Left colon (tissue), 2 donors: ENCODE data around the gene CRB3. TPM values are rescaled to one million over a fixed set of nuclear protein-coding genes. Genes with fewer than 3 reads are reported as not detected.
"Not testable (repeated sequence)": the region's sequence is repeated elsewhere in the genome, so short reads cannot be mapped to it uniquely, and the experiment has no call there.

Experiments used
- ATAC-seq: fragments of 200-7000 bp; cut with Tn5 transposase; one replicate; pipeline ENCODE4 v1.9.1; 2020; ENCODE audit warnings: mild to moderate bottlenecking, moderate library complexity
- DNase-seq, 2 donors: peaks; one replicate each; pipeline ENCODE4 v3.0.0-alpha.2; 2020
- intact Hi-C, 2 donors: fragments of 100-400 bp; cut with DNase I in 1 of 2; cut with micrococcal nuclease in 1 of 2; formaldehyde crosslinking; loops; one replicate each; pipeline versions ENCODE4 v1.11.2 to v1.14.0; 2022; cut with DNase I, micrococcal nuclease
- long read RNA-seq: library from polyadenylated mRNA; unstranded; transcript quantifications from one replicate; pipeline ENCODE4 v2.0.0, GENCODE V29; 2021
- total RNA-seq, 2 donors: library from RNA; stranded (reverse); fragmentation: NEBNext Ultra II Directional; extraction: Animal tissue kit (Norgen Biotek cat#: 25700); gene quantifications; one replicate each; pipeline ENCODE4 v1.2.1, GENCODE V29; 2021
- donor health status: DM: no; HTN: no; CAD: no.
- donor health status: DM: yes; HTN: yes; CAD: no.

Gene CRB3, protein sequence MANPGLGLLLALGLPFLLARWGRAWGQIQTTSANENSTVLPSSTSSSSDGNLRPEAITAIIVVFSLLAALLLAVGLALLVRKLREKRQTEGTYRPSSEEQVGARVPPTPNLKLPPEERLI
- total RNA-seq, result 100 to 1,000 TPM; 106 to 148 TPM
- long read RNA-seq, transcript CRB3-204 (4 exons, 1,078 nt), result minor isoform, 6 of 29 reads
- long read RNA-seq, transcript CRB3-201 (3 exons, 631 nt), result major isoform, 13 of 29 reads
- long read RNA-seq, partial matches to known transcripts, result 6 of 29 reads
- long read RNA-seq, other reads (novel, unspliced or antisense), result 2 of 29 reads

DNA sequence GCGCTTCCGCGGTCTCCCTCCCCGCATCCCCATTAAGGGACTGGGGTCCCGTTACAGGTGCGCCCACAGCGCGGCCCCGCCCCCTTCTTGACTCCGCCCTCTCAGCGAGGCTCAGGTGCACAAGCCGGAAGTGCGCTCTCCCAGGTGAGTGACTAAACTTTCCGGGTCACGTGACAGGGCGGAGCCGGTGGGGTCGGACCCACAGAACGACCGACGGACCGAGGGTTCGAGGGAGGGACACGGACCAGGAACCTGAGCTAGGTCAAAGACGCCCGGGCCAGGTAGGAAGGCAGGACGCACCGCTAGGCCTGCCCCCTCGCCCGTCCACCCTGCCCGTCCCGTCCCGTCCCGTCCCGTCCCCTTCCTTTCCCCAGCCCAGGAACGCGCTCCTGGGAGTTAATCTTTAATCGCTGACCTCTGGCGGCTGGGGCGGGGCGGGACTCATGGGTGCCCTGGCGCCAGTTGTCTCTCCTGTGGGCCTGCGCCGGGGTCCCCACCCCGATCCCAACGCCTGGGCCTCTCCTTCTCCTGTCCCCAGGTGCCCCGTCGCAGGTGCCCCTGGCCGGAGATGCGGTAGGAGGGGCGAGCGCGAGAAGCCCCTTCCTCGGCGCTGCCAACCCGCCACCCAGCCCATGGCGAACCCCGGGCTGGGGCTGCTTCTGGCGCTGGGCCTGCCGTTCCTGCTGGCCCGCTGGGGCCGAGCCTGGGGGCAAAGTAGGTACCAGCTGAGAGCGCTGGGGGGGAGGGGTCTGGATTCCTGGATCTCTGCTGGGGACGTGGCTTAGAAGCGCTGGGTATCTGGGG is at the start of gene CRB3:
TSS of gene CRB3 (plus strand) at position 202 of the 804 bp plus-strand sequence. CDS start at position 633, 431 bp downstream.
- peak; percentile 97 for DNase-seq
- ATAC-seq, result peak; percentile 63
- intact Hi-C loops, result no loop called here

DNA sequence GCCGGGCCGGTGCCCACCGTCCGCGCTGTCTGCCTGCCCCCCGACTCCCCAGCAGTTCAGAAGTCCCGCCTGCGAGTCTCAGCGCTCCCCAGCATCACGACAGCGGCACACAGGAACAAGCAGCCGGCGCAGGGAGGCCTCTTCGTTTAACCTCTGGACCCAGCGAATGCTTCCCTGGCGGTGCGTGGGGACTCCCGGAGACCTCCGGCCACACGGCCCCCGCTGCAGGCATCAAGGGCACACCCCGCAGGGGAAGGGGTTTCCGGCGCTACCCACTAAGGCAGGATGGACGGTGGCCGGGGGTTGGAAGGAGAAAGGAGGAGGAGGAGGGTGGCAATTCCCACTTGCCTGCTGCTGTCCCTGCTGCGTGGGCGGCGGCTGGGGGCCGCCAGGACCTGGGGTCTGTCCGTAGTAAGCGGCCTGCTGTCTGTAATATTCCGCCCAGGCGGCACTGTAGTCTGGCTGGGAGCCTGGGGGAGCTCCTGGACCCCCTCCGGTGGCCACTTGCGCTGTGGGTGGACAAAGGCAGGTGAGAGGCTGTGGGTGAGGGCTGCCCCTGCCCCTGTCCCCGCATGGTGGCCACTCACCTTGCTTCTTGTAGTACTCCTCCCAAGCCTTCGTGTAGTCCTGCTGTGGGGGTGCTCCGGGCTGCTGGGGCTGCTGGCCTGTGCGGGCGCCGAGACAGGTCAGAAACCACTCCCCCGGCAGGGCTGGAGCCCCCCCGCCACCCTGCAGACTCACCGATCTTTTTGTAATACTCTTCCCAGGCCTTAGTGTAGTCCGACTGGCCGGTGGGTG is 49.1 kb upstream of the CRB3 start:
- no peak for DNase-seq
- intact Hi-C loops, result no loop called here
- ATAC-seq, result no peak

DNA sequence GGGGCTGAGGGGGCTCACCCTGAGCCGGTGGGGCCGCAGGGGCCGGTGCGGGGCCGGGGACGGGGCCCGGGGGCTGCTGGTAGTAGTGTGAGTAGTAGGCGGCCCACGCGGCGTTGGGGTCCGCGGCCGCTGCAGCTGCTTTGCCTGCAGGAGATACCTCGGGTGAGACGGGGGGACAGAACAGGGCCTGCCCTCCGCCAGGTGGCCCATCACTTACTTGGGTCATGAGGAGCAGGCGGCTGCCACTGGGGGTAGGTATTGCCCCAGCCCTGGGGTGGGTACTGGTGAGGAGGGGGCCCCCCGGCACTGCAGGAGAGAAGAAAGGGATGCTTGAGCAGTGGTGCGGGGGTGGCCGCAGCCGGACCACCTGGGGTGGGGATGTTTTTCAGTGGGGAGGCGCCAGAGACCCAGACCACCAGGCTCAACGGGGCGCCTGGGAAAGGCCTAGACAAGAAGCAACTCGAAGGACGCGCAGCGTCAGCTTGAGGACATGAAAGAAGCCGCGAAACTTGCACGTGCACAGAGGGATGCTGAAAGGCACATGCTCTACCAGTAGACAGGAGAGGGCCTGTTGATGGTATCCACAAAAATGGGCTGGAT is 48.4 kb upstream of the CRB3 start:
- intact Hi-C loops, result no loop called here
- DNase-seq (no peak), ATAC-seq (no peak)

DNA sequence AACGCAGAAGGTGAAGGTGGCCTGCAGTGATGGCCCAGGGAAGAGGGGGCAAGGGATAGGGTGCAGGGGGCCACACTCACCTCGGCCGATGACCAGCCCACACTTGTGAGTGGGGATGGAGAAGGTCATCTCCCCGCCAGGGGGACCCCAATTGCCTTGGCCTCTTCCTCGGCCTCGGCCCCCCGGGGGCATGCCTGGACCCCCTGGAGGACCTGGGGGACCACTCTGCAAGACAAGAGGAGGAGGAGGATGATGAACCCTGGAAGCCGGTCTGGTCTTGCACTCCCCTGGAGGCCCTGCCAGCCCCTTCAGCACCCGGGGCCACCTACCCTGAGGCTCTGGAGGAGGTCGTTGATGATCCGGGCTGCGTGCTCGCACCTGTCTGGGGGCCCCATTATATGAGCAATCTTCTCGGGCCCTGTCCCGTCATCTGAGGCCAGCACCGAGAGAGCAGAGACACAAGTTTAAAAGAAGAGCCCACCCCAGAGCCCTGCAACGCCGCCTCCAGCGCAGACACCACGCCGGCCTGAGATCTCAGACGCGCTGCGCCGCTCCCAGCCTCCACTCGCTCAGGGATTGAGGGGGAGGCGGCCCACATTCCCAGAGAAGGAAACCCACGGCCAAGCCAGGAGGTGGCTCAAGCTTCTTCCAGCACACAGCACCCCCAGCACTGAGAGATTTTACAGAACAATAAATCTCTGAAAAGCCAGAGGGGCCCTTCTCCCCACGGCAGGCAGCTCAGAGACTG is 47.2 kb upstream of the CRB3 start:
- ATAC-seq (no peak), DNase-seq (no peak)
- intact Hi-C loops, result no loop called here

DNA sequence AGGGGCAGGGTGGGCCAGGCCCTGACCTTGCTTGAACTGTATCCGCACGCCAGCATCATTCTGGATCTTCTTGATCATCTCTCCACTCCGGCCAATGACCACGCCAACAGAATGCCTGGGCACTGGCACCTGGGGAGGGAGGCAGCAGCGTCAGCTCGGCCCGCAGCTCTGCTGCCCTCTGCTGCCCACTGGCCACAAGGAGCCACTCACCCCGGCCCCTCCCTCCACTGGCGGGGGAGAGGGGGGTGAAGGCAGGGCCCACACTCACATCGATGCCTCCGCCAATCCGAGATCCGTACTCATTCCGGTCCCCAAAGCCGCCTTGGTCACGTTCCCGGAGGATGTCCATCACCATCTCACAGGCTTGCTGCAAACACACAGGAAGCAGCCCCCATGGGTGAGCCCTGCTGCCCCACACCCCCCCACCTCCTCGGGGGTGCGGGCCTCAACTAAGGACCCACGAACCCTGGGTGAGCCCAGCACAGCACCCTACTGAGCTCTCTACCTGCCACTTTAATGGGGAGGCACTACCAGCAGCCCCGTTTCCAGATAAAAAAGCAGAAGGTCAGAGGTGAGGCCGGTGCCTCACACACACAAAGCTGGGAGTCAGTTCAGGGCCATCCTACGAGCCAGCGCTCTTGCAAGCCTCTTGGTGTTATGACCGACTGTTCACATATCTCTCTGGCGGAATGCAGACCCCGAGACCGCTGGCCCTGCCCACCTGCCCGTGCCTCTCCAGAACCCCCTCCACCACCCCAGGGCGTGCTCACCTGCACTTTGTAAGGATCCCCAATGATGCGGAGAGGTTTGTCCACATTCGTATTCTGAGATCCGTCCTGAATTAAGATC is 46.1 kb upstream of the CRB3 start:
- peak; percentile 60 for ATAC-seq
- no peak for DNase-seq
- intact Hi-C loops, result no loop called here

DNA sequence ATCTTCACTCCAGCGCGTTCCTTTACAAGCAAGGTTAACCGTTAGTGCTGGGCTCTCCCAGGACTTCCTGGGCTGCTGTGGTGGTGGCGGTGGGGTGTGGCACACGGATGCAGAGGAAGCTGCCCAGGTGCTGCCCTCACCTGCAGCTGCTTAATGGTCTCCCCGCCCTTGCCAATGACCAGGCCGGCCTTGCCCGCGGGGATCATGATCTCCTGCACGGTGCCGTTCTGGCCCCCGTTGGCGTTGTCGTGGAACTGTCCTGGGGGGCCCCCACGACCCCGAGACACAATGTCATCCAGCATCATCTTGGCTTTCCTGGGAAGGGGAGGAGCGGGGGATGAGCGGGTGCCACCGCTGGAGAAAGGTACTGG is 45.5 kb upstream of the CRB3 start:
- ATAC-seq, result peak; percentile 57

DNA sequence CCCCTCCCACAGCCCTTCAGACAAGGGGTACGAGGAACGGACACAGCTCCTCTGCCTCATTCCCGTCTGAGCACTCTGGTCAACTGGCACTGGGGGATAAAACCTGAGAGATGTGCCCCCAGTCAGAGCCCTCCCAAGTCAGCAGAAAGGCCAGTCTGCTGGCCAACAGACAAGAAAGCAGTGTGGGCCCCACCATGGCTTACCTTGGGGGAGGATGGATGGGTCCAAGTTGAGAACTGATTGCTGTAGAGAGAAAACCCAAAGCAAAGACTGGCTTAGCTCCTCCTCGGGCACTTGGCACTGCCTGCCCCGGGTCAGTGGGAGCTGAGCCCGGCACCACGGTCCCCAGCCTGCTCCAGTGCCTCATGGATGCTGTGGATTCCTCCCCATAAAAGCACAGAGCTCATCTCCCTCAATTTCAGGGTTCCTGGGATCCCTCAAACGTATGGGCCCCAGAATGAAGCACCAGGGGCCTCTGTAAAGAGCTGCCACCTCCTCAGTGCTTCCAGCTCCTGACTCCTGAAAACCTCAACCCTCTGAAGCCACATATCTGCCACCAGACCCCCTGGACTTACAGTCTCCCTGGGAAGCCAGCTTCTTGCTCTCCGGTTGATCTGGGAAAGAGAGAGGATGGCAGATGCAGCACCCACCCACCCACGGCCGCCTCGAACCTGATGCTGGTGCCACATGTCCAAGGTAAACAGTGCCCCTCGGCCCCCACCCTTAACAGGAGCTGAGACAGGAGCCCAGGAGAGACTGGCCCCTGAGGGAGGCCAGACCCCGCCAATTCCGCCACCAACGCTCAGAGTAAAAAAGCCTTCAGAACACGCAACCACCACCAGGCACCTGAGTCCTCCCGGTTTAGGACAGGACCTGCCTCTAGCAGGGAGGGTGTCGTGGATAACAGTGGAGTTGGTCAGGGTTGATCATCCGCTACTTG is 42.7 kb upstream of the CRB3 start:
- ATAC-seq (no peak), DNase-seq (no peak)
- intact Hi-C loops, result no loop called here

More for the DNA sequence above, 45.5 kb upstream of the CRB3 start:
- no peak for DNase-seq
- intact Hi-C loops, result no loop called here

DNA sequence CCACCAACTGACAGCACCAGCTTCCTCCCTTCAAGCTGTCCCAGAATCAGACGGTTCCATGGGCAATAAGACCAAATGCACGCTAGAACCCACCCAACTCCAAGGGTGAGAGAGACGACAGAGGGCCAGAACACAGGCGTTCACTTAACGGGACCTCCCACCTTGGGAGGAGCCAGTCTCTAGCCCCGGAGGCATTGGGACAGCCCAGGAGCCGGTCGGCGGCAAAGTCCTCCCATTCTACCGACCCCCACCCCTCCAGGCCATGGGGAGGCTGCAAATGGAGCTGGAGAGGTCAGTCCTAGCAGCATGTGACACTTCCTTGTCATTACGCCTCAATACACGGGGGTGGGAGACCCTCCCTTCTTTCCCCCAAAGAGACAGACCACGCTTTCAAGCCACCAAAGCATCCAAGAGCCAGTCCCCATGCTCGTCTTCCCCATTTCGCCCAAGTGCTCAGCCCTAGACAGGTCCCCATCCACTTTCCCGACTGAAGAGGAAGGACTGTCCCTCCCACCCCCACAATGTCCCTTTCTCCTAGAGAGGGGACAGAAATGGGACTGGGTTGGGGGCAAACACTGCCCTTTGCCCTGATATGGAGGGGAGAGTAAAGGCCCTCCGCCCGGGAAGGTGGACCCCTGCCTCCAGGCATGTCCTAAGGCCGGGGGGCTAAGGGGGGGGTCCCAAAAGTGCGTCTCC is 40.4 kb upstream of the CRB3 start:
- no peak for ATAC-seq
- peak; percentile 48 to 51 for DNase-seq
- intact Hi-C loops, result no loop called here

DNA sequence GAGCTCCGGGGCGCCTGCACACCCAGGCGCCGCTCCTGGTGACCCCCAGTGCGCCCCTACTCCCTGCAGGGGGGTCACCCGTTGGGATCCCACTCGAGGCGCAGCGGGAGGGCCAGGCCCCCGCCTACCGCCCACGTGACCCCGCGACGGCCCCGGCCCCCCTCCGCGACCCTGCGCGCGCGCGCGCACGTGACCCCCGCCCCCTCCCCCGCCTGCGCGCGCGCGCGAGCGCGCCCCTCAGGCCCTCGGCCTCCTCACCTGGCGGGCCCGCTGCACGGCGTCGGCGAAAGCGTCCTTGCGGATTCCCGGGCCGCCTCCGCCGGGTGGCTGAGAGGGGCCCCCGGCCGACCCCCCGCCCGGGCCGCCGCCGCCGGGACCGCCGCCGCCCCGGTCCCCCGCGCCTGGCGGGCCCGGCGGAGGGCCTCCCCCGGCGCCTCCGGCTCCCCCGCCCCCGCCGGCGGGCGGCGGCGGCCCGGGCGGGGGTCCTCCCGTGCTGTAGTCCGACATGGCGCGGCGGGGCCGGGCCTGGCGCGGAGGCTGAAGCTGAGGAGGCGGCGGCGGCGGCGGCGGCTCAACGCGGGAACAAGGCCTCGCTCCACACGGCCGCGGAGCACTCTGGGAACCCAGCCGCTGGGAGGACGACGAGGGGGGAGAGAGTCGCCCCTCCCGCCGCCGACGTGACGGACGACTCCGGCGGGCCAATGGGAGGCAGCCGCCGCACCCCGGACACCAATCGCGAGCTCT is 39.7 kb upstream of the CRB3 start, which contains the start of gene KHSRP:
TSS of gene KHSRP (minus strand) at position 617 of the 744 bp plus-strand sequence. CDS start at position 507, 110 bp downstream.
- intact Hi-C loops, result no loop called here
- DNase-seq (no peak), ATAC-seq (no peak)

DNA sequence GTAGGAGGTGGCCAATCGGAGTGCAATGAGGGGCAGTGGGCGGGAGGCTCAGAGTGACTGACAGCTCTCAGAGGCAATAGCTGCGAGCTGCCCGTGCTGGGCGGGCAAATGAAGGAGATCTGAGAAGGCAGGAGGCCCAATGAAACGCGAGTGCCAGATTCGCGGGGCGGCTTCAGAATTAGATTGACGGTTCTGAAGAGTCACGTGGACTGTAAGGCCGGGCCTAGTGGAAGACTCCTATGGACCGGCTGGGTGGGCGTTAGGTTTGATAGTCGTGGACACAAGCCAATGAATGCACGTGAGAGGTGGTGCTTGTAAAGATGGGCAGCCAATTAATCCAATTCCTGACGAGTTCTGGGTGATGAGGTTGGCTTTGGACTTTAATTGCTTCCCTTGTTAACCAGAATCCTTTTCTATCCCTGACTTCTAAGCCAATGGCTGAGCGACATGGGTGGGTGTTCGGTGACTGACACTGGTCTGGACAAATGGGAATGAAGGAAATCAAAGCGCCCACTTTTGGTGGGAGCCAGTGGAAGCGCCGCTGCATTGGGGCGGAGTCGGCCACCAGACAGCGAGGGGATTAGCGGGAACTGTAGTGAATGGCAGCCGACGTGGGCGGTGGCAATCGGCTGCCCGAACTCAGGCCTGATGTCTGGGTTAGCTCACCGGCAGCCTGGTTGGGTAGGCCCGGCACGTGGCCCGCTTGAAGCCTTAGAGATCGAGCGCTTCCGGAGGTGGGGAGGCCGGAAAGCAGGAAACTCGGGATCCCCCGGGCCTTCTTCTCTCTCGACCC is 38.9 kb upstream of the CRB3 start:
- DNase-seq (peak; percentile 99 to 100), ATAC-seq (peak; percentile 87)
- intact Hi-C loops, result no loop called here

DNA sequence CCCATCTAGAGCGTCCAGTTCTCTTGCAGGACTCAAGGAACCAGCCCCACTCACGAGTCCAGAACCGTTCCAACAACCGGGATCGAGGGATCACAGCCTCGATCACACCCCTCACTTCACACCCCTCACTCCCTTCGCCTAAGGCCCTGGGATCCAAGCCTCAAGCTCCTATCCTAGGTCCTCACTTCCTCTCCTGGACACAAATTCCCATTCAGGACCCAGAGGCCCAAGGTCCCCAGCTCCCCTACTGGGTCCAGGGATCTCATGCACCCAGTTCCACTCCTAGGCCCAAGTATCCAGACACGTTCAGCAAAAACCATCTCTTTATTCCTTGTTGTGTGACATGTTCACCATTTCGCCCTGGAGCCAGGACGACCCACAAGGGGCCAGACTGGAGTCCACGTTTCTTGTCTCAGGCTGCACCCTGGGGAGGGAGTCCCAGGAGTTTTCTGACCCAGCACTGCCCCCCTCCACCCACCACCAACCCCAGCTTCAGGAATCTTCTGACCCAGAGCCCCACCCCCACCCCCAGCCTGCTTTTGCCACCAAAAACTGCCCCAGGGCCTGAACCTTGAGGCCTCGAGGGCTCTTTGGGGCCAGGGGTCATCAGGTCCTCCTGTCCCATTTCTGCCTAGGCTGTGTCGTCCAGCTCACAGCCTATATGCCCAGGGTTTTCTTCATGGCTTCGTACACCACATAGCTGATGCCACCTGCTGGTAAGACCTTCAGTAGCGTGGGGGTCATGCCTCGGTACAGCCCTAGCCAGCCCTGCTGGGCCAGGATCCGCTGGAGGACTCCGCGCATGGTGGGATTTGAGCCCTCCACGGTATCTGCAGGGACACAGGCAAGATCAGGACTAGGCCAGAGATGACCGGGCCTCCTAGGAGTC is 38.1 kb upstream of the CRB3 start:
- DNase-seq (no peak), ATAC-seq (no peak)
- intact Hi-C loops, result no loop called here

DNA sequence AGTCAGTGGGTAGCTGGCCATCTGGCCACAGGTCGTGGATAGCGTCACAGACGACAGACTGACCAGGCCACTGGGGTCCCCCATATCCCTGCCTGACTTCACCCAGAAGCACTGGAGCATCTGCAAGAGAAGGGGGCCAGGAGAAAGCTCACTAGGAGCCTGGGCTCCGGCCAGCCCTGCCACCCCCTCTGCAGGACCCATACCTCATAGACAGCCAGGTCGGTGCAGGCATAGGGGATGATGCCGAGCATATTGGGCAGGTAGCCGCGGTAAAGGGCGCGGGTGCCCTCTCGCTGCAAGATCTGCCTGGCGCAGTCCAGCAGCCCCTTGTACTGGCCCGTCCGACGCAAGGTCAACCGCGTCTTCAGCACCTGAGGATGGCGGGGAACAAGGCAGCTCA is 36.9 kb upstream of the CRB3 start:
- intact Hi-C loops, result no loop called here

DNA sequence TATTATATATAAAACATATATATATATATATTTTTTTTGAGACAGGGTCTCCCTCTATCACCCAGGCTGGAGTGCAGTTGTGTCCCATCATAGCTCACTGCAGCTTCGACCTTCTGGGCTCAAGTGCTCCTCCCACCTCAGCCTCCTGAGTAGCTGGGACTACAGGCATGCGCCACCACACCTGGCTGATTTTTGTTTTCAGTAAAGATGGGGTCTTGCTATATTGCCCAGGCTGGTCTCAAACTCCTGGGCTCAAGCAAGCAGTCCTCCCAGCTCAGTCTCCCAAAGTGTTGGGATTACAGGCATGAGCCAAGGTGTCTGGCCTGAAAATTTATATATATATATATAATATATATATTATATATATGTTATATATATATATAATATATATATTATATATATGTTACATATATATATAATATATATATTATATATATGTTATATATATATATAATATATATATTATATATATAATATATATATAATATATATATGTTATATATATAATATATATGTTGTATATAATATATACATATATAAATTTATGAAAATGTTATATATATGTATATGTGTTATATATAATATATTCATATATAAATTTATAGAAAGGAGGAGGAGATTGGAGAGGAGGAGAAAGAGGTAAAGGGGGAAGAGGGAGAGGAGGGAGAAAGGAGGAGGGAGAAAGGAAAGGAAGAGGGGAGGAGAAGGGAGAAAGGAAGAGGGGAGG is 35.2 kb upstream of the CRB3 start:
- intact Hi-C loops, DNase-seq, ATAC-seq: not testable (repeated sequence)

More for the DNA sequence above, 36.9 kb upstream of the CRB3 start:
- no peak for DNase-seq
- ATAC-seq, result no peak
